Measurements from ENCODE around the gene GADL1.

GADL1 gene

GRCh38 chr3:30819067-30819798 lies 75.2 kb downstream of the GADL1 start:
- DNase-seq (ENCODE audit: insufficient read length, low spot score), result no peak

GRCh38 chr3:30813734-30814133 lies 80.7 kb downstream of the GADL1 start:
- FAIRE-seq, result no peak
- DNase-seq (ENCODE audit: insufficient read length, low spot score), result no peak

More at GRCh38 chr3:30819067-30819798, 75.2 kb downstream of the GADL1 start:
- FAIRE-seq, result no peak

- FAIRE-seq (no peak), DNase-seq (ENCODE audit: insufficient read length, low spot score) (no peak)
Observed at GRCh38 chr3:30811151-30811795, 83.2 kb downstream of the GADL1 start.

GRCh38 chr3:30810625-30811024 lies 83.8 kb downstream of the GADL1 start:
- no peak for DNase-seq (ENCODE audit: insufficient read length, low spot score)
- no peak for FAIRE-seq

- FAIRE-seq (no peak), DNase-seq (ENCODE audit: insufficient read length, low spot score) (no peak)
Observed at GRCh38 chr3:30805695-30806094, 88.8 kb downstream of the GADL1 start.

GRCh38 chr3:30804984-30805383 lies 89.5 kb downstream of the GADL1 start:
- DNase-seq (ENCODE audit: insufficient read length, low spot score) (no peak), FAIRE-seq (no peak)

GRCh38 chr3:30795176-30795575 lies 99.3 kb downstream of the GADL1 start:
- FAIRE-seq (no peak), DNase-seq (ENCODE audit: insufficient read length, low spot score) (no peak)

GRCh38 chr3:30793740-30794139 lies 100.7 kb downstream of the GADL1 start:
- no peak for FAIRE-seq

GRCh38 chr3:30790150-30790549 lies 104.3 kb downstream of the GADL1 start:
- FAIRE-seq, result no peak

More at GRCh38 chr3:30793740-30794139, 100.7 kb downstream of the GADL1 start:
- no peak for DNase-seq (ENCODE audit: insufficient read length, low spot score)

GRCh38 chr3:30786365-30786764 lies 108.1 kb downstream of the GADL1 start:
- DNase-seq (ENCODE audit: insufficient read length, low spot score) (no peak), FAIRE-seq (no peak)

More at GRCh38 chr3:30790150-30790549, 104.3 kb downstream of the GADL1 start:
- DNase-seq (ENCODE audit: insufficient read length, low spot score), result no peak

- no peak for DNase-seq (ENCODE audit: insufficient read length, low spot score)
- no peak for FAIRE-seq
Observed at GRCh38 chr3:30779686-30780287, 114.7 kb downstream of the GADL1 start.

- no peak for FAIRE-seq
- no peak for DNase-seq (ENCODE audit: insufficient read length, low spot score)
Observed at GRCh38 chr3:30778933-30779332, 115.5 kb downstream of the GADL1 start.

- DNase-seq (ENCODE audit: insufficient read length, low spot score) (no peak), FAIRE-seq (no peak)
Observed at GRCh38 chr3:30777426-30778113, 116.9 kb downstream of the GADL1 start.

- FAIRE-seq (no peak), DNase-seq (ENCODE audit: insufficient read length, low spot score) (no peak)
Observed at GRCh38 chr3:30776186-30776815, 118.2 kb downstream of the GADL1 start.

GRCh38 chr3:30775040-30775439 lies 119.4 kb downstream of the GADL1 start:
- DNase-seq (ENCODE audit: insufficient read length, low spot score) (no peak), FAIRE-seq (no peak)

GRCh38 chr3:30774062-30774461 lies 120.4 kb downstream of the GADL1 start:
- no peak for FAIRE-seq

GRCh38 chr3:30770387-30770786 lies 124.1 kb downstream of the GADL1 start:
- no peak for DNase-seq (ENCODE audit: insufficient read length, low spot score)
- FAIRE-seq, result no peak

More at GRCh38 chr3:30774062-30774461, 120.4 kb downstream of the GADL1 start:
- no peak for DNase-seq (ENCODE audit: insufficient read length, low spot score)

- DNase-seq (ENCODE audit: insufficient read length, low spot score), result peak; percentile 28
- FAIRE-seq, result peak; percentile 88
Observed at GRCh38 chr3:30768703-30769550, 125.5 kb downstream of the GADL1 start.

- FAIRE-seq (no peak), DNase-seq (ENCODE audit: insufficient read length, low spot score) (no peak)
Observed at GRCh38 chr3:30768046-30768445, 126.4 kb downstream of the GADL1 start.

- DNase-seq (ENCODE audit: insufficient read length, low spot score), result no peak
- no peak for FAIRE-seq
Observed at GRCh38 chr3:30766522-30766921, 127.9 kb downstream of the GADL1 start.
